Fibroblast of the aortic adventitia (primary cell): ENCODE results near the gene MPPED2. TPM values are rescaled to one million over a fixed set of nuclear protein-coding genes. Genes with fewer than 3 reads are reported as not detected.
"Not testable (repeated sequence)": the region's sequence is repeated elsewhere in the genome, so short reads cannot be mapped to it uniquely, and the experiment has no call there.

Experiments
- DNase-seq: peaks from one replicate; pipeline ENCODE4 v3.0.0-alpha.2; 2010; ENCODE audit warnings: low read depth
- H3K4me3 ChIP-seq: 2 replicates; pipeline ENCODE4 v1.5.1; 2011; ENCODE audit warnings: low read depth, mild to moderate bottlenecking, control low read depth, low read length, moderate library complexity
- total RNA-seq: library from RNA; depleted of rRNA; stranded (reverse); fragments of >200 nt; gene quantifications from 2 replicates; pipeline ENCODE4 v1.2.3, GENCODE V29; 2012; ENCODE audit warnings: low replicate concordance
- TF ChIP-seq, protein P1 (sequence below): IDR thresholded peaks from 2 replicates; pipeline ENCODE4 v1.5.1; 2011; ENCODE audit warnings: mild to moderate bottlenecking, low read length, control low read depth, inconsistent platforms; ENCODE audit not compliant: insufficient read depth

The MPPED2 gene
- total RNA-seq, 1 donor: 0.18 TPM

DNA sequence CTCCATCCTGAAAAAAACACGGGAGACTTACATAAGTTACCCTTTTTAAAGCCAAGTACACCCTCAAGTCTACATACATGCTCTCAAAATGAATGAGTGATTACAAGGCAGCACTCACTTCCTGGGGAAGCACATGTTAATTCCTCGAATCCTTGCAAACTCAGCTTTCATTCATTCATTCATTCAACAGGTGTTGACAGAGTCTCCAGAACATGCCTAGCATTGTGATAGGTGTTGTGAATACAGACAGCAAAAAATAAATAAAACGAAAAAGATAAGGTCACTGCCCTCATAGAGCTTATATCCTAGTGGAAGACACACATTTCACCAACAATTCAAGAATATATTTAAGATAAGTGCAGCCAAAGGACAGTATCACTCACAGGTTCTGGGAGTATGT lies 19.7 kb downstream of the MPPED2 start:
- DNase-seq: no peak
- TF ChIP-seq, protein P1, sequence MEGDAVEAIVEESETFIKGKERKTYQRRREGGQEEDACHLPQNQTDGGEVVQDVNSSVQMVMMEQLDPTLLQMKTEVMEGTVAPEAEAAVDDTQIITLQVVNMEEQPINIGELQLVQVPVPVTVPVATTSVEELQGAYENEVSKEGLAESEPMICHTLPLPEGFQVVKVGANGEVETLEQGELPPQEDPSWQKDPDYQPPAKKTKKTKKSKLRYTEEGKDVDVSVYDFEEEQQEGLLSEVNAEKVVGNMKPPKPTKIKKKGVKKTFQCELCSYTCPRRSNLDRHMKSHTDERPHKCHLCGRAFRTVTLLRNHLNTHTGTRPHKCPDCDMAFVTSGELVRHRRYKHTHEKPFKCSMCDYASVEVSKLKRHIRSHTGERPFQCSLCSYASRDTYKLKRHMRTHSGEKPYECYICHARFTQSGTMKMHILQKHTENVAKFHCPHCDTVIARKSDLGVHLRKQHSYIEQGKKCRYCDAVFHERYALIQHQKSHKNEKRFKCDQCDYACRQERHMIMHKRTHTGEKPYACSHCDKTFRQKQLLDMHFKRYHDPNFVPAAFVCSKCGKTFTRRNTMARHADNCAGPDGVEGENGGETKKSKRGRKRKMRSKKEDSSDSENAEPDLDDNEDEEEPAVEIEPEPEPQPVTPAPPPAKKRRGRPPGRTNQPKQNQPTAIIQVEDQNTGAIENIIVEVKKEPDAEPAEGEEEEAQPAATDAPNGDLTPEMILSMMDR: no peak

DNA sequence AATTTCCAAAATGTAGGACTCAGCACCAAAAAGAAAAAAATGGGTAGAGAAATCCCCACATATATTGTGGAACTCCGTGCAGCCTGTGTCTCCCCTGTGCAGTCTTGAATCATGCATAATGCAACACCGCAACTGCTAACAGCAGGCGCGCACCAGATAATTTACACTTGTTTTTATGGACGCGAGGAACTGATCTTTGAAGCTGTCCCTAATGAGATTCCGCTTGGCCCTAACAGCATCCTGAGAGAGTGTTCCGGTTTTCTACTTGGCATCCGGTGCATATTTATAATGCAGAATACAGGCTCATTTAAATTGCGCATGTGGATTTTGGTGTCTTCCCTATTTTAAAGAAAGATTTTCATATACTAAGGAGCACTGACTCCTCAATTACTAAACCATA lies 21.1 kb downstream of the MPPED2 start:
- no peak for DNase-seq
- TF ChIP-seq, protein P1: no peak
- no peak overlapping the region for H3K4me3 ChIP-seq

More for the DNA sequence above, 19.7 kb downstream of the MPPED2 start:
- no peak overlapping the region for H3K4me3 ChIP-seq

DNA sequence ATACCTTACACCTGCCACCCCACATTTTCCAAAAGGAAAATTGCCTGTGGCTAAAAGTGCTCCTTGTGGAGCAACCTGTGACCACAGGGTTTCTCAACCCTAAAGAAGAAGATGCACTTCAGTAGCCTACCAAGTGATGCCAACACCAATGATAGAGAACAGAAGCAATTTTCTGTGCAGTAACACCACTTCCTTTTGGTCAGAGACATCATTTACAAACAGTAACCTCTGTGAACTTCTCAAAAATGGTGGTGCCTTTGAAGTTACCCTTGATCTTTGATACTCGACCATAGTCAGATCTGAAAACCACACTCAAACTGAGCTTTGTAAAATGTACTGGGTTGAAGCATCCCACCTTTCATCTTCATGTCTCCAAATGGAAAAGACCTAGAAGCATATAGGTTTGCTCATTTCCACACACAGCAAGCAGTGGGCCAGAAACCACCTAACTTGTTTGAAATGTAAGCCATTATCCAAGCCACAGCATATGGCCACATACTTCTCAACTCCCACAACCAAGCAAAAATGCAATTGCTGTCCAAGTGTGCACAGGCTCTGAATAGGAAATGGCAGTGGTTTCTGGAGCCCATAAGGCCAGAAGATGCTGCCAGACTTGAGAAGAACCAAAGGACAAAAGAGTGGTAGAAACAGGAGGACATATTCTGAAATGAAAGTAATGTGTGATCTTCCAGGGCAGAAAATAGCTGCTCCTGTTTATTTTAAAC lies 24.3 kb downstream of the MPPED2 start:
- no peak overlapping the region for H3K4me3 ChIP-seq
- no peak for DNase-seq
- TF ChIP-seq, protein P1: no peak

DNA sequence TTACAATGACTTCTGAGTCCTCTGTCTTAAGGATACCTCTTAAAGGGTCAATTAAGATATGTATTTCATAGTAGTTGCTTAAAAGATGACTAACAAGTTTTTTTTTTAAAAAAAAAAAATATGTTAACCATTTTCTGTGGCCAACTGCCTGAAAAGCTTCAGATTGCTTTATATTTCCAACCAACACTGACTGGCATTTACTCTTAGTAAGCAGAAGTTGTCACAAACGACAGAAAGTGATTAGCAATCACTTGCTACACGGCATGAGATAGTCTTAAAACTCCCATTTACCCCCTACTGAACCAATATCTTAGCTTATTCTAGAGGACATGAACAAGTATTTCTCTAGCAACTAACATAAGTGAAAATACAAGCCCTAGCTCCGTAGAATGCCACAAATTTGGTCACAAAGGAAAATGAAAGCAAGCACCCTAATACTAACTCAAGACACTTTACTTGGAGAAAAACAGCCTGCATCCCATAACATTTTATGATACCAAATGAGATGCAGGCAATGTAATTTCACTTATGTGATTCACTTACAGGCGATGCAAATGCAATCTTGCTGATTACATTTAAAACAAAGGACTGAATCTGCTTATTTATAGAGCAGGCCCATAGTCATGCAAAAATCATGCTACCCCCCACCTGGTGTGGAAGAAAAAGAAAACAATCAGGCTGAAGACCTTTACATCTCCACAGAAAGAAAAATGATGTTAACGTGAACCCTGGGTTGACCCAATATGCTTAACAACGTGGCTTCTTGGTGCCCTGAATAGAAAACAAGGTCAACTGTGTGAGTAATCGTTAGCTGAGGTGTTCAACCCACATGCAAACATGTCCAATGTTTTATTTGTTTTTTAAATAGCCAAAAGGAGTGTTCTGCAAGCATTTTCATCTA lies 25.7 kb downstream of the MPPED2 start:
- TF ChIP-seq, protein P1: no peak
- H3K4me3 ChIP-seq: no peak overlapping the region
- no peak for DNase-seq

DNA sequence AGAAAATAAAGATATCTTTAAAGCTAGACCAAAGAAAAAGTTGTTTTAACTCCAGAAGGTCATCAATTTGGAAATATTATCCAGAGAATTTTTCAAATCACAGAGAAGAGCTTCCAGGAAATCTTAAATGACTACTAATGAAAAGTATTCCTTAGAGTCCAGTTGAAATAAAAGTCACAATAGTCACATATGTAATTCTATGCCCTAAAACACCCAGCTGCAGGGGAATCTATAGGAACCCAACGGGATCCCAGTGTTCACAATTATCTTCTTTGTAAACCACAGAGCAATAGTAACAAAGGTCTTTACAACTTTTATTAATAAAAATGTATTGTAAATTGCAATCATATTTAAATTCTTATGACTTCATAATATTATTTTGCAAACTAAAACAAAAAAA lies 27.1 kb downstream of the MPPED2 start:
- TF ChIP-seq, protein P1: no peak
- DNase-seq: no peak
- no peak overlapping the region for H3K4me3 ChIP-seq

DNA sequence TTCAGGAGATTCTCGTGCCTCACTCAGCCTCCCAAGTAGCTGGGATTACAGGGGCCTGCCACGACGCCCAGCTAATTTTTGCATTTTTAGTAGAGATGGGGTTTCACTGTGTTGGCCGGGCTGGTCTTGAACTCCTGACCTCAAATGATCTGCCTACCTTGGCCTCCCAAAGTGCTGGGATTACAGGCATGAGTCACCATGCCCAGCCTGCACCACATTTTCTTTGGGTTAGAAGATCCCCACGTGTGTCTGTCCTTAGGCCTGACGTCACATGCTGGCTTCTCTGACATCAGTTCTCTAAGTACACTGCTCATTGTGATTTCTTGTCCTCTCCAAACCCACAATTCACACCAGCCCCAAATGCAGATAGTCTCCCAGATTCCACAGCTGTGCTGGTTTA lies 31.6 kb downstream of the MPPED2 start:
- not testable (repeated sequence) for DNase-seq, H3K4me3 ChIP-seq

DNA sequence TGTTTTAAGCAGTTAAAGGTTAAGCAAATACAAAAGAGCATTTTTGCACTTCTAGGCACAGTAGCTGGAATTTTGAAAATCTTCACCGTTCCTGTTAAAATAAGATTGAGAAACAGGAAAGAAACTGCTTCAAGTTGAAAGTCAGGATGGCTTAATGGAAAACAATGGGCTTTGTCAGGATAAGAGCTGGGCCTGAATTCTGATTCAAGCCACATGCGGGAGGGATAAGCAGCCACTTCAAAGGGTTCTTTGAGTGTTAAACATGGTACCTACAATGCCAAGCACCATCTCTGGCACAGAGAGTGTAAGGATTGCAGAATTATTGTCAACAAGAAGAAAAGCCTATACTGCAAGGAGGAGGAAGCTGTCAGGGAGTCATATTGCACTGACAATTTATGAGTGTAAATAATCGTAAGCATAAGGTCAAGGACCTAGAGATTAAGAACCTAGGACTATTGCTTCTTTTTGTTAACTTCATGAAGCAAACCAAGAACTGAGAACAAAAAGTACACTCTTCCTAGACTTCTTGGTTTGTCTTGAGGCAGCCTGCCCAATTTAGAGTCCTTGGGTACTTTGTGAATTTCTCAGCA lies 32.5 kb downstream of the MPPED2 start:
- no peak overlapping the region for H3K4me3 ChIP-seq
- TF ChIP-seq, protein P1: no peak
- DNase-seq: no peak
